Measurements from ENCODE around the gene FDXR. TPM values are rescaled to one million over a fixed set of nuclear protein-coding genes. Genes with fewer than 3 reads are reported as not detected.

FDXR gene
- polyA plus RNA-seq, 1 donor from 2014 or later: 14.4 TPM

GRCh38 chr17:74831444-74832146 lies 41.2 kb downstream of the FDXR start:
- H3K36me3 ChIP-seq (ENCODE audit: insufficient read depth, low read length): no peaks in the 10 kb centered on the region
- H3F3A ChIP-seq (ENCODE audit: insufficient read depth, low read length, poor library complexity, severe bottlenecking): no peaks in the 10 kb centered on the region
- no peaks in the 10 kb centered on the region for H3K79me2 ChIP-seq (replicated peaks; ENCODE audit: insufficient read depth, low read length)
- H3K9me3 ChIP-seq (ENCODE audit: low read length): no peaks in the 10 kb centered on the region
- no peak overlapping the region for H3K4me3 ChIP-seq (ENCODE audit: low read length)
- H4K20me1 ChIP-seq (ENCODE audit: insufficient read depth): no peaks in the 10 kb centered on the region
- H3K9me2 ChIP-seq (ENCODE audit: insufficient read depth, low read length): no peaks in the 10 kb centered on the region
- TF ChIP-seq SMC3 (conservative IDR thresholded peaks at IDR 0.05; ENCODE audit: poor library complexity) (no peak), TAF1 (IDR thresholded peaks at IDR 0.05; ENCODE audit: low read depth) (no peak), EP300 (conservative IDR thresholded peaks at IDR 0.05; ENCODE audit: poor library complexity, severe bottlenecking) (no peak), CTCF (IDR thresholded peaks at IDR 0.05; ENCODE audit: poor library complexity, severe bottlenecking) (no peak), EZH2 (IDR thresholded peaks at IDR 0.05; ENCODE audit: borderline replicate concordance, insufficient read depth, low read length, poor library complexity, severe bottlenecking) (no peak), RAD21 (conservative IDR thresholded peaks at IDR 0.05) (no peak), MXI1 (conservative IDR thresholded peaks at IDR 0.05; ENCODE audit: poor library complexity, severe bottlenecking) (no peak), POLR2AphosphoS5 (IDR thresholded peaks at IDR 0.05) (no peak), REST (IDR thresholded peaks at IDR 0.05; ENCODE audit: borderline replicate concordance) (no peak)
- H2AFZ ChIP-seq (ENCODE audit: low read depth, low read length): no peak overlapping the region
- no peak overlapping the region for H3K27ac ChIP-seq (ENCODE audit: low read length)
- no peak overlapping the region for H3K9ac ChIP-seq (ENCODE audit: low read length)
- H3K4me2 ChIP-seq (ENCODE audit: low read length): no peak overlapping the region
- no peaks in the 10 kb centered on the region for H3K27me3 ChIP-seq (ENCODE audit: insufficient read depth, low read depth, low read length)

- Histone ChIP-seq H4K20me1 (ENCODE audit: insufficient read depth) (no peaks in the 10 kb centered on the region), H2AFZ (ENCODE audit: low read depth, low read length) (no peak overlapping the region), H3K9me2 (ENCODE audit: insufficient read depth, low read length) (no peaks in the 10 kb centered on the region), H3K79me2 (replicated peaks; ENCODE audit: insufficient read depth, low read length) (no peaks in the 10 kb centered on the region), H3F3A (ENCODE audit: insufficient read depth, low read length, poor library complexity, severe bottlenecking) (no peaks in the 10 kb centered on the region), H3K9me3 (ENCODE audit: low read length) (no peaks in the 10 kb centered on the region), H3K36me3 (ENCODE audit: insufficient read depth, low read length) (no peaks in the 10 kb centered on the region), H3K27ac (ENCODE audit: low read length) (no peak overlapping the region), H3K4me3 (ENCODE audit: low read length) (no peak overlapping the region), H3K27me3 (ENCODE audit: insufficient read depth, low read depth, low read length) (no peaks in the 10 kb centered on the region), H3K9ac (ENCODE audit: low read length) (no peak overlapping the region), H3K4me2 (ENCODE audit: low read length) (no peak overlapping the region)
- TF ChIP-seq RAD21 (conservative IDR thresholded peaks at IDR 0.05): no peak
- no peak for TF ChIP-seq EZH2 (IDR thresholded peaks at IDR 0.05; ENCODE audit: borderline replicate concordance, insufficient read depth, low read length, poor library complexity, severe bottlenecking)
- no peak for TF ChIP-seq EP300 (conservative IDR thresholded peaks at IDR 0.05; ENCODE audit: poor library complexity, severe bottlenecking)
- TF ChIP-seq TAF1 (IDR thresholded peaks at IDR 0.05; ENCODE audit: low read depth): no peak
- no peak for TF ChIP-seq SMC3 (conservative IDR thresholded peaks at IDR 0.05; ENCODE audit: poor library complexity)
- no peak for TF ChIP-seq REST (IDR thresholded peaks at IDR 0.05; ENCODE audit: borderline replicate concordance)
- no peak for TF ChIP-seq POLR2AphosphoS5 (IDR thresholded peaks at IDR 0.05)
- no peak for TF ChIP-seq CTCF (IDR thresholded peaks at IDR 0.05; ENCODE audit: poor library complexity, severe bottlenecking)
- TF ChIP-seq MXI1 (conservative IDR thresholded peaks at IDR 0.05; ENCODE audit: poor library complexity, severe bottlenecking): no peak
These were observed 41.9 kb downstream of the FDXR start for GRCh38 chr17:74830861-74831260.

Measured in neural cell (in vitro differentiated cells).